Measurements from ENCODE around the gene RAB3C. TPM values are rescaled to one million over a fixed set of nuclear protein-coding genes. Genes with fewer than 3 reads are reported as not detected.
"Not testable (repeated sequence)": the region's sequence is repeated elsewhere in the genome, so short reads cannot be mapped to it uniquely, and the experiment has no call there.

Gene RAB3C
- total RNA-seq, 1 donor from 2014 or later: 2.5 TPM

- H3K4me3 ChIP-seq: no peak overlapping the region
- H3K27me3 ChIP-seq: no peaks in the 10 kb centered on the region
- DNase-seq (ENCODE audit: extremely low spot score in 2 of 2): no peak
- no peaks in the 10 kb centered on the region for H3K36me3 ChIP-seq
- H3K27ac ChIP-seq: no peak overlapping the region
- no peaks in the 10 kb centered on the region for H3K9me3 ChIP-seq
- H3K4me1 ChIP-seq: no peaks in the 10 kb centered on the region
- intact Hi-C loops (cut with DNase I): no loop called here
- TF ChIP-seq CTCF (IDR thresholded peaks at IDR 0.05): no peak
- no peak for TF ChIP-seq POLR2A (IDR thresholded peaks at IDR 0.05)
- TF ChIP-seq POLR2AphosphoS5 (IDR thresholded peaks at IDR 0.05; ENCODE audit: insufficient read depth in 1 of 2, low read depth in 1 of 2): no peak
Observed at GRCh38 chr5:58544926-58545325, 37.9 kb upstream of the RAB3C start.

GRCh38 chr5:58545912-58546311, 37.0 kb upstream of the RAB3C start:
- H3K4me1 ChIP-seq: no peaks in the 10 kb centered on the region
- intact Hi-C loops (cut with DNase I): no loop called here
- TF ChIP-seq POLR2AphosphoS5 (IDR thresholded peaks at IDR 0.05; ENCODE audit: insufficient read depth in 1 of 2, low read depth in 1 of 2): no peak
- no peak for TF ChIP-seq POLR2A (IDR thresholded peaks at IDR 0.05)
- TF ChIP-seq CTCF (IDR thresholded peaks at IDR 0.05): no peak
- no peaks in the 10 kb centered on the region for H3K36me3 ChIP-seq
- no peaks in the 10 kb centered on the region for H3K27me3 ChIP-seq
- no peak overlapping the region for H3K4me3 ChIP-seq
- H3K27ac ChIP-seq: no peak overlapping the region
- no peaks in the 10 kb centered on the region for H3K9me3 ChIP-seq
- DNase-seq (ENCODE audit: extremely low spot score in 2 of 2): no peak

- intact Hi-C loops (cut with DNase I): no loop called here
- no peaks in the 10 kb centered on the region for H3K27me3 ChIP-seq
- no peaks in the 10 kb centered on the region for H3K36me3 ChIP-seq
- no peak for DNase-seq (ENCODE audit: extremely low spot score in 2 of 2)
- no peak overlapping the region for H3K27ac ChIP-seq
- H3K4me3 ChIP-seq: no peak overlapping the region
- no peak for TF ChIP-seq POLR2AphosphoS5 (IDR thresholded peaks at IDR 0.05; ENCODE audit: insufficient read depth in 1 of 2, low read depth in 1 of 2)
- no peak for TF ChIP-seq CTCF (IDR thresholded peaks at IDR 0.05)
- TF ChIP-seq POLR2A (IDR thresholded peaks at IDR 0.05): no peak
- no peaks in the 10 kb centered on the region for H3K9me3 ChIP-seq
- H3K4me1 ChIP-seq: no peaks in the 10 kb centered on the region
Observed at GRCh38 chr5:58548068-58548467, 34.8 kb upstream of the RAB3C start.

GRCh38 chr5:58551492-58551891, 31.4 kb upstream of the RAB3C start:
- H3K9me3 ChIP-seq: no peaks in the 10 kb centered on the region
- no peak for DNase-seq (ENCODE audit: extremely low spot score in 2 of 2)
- TF ChIP-seq POLR2A (IDR thresholded peaks at IDR 0.05): no peak
- no peak for TF ChIP-seq CTCF (IDR thresholded peaks at IDR 0.05)
- TF ChIP-seq POLR2AphosphoS5 (IDR thresholded peaks at IDR 0.05; ENCODE audit: insufficient read depth in 1 of 2, low read depth in 1 of 2): no peak
- no peaks in the 10 kb centered on the region for H3K36me3 ChIP-seq
- no peak overlapping the region for H3K4me3 ChIP-seq
- intact Hi-C loops (cut with DNase I): no loop called here
- H3K4me1 ChIP-seq: no peaks in the 10 kb centered on the region
- no peak overlapping the region for H3K27ac ChIP-seq
- H3K27me3 ChIP-seq: no peaks in the 10 kb centered on the region

GRCh38 chr5:58557665-58558338, 25.1 kb upstream of the RAB3C start:
- intact Hi-C loops (cut with DNase I); H3K27ac ChIP-seq; H3K9me3 ChIP-seq; H3K4me3 ChIP-seq; H3K36me3 ChIP-seq; H3K27me3 ChIP-seq; DNase-seq (ENCODE audit: extremely low spot score in 2 of 2); H3K4me1 ChIP-seq: not testable (repeated sequence)

GRCh38 chr5:58563016-58563700, 19.7 kb upstream of the RAB3C start:
- H3K27me3 ChIP-seq; H3K9me3 ChIP-seq; H3K4me3 ChIP-seq; DNase-seq (ENCODE audit: extremely low spot score in 2 of 2); H3K36me3 ChIP-seq; H3K4me1 ChIP-seq; H3K27ac ChIP-seq; intact Hi-C loops (cut with DNase I): not testable (repeated sequence)

- DNase-seq (ENCODE audit: extremely low spot score in 2 of 2); H3K4me3 ChIP-seq; H3K4me1 ChIP-seq; H3K27me3 ChIP-seq; H3K9me3 ChIP-seq; H3K36me3 ChIP-seq; H3K27ac ChIP-seq; intact Hi-C loops (cut with DNase I): not testable (repeated sequence)
Observed at GRCh38 chr5:58564043-58564832, 18.6 kb upstream of the RAB3C start.

All from vagina (tissue), 2 donors.